ENCODE measurements around the gene CAMKK1.

CAMKK1 gene

GRCh38 chr17:3879591-3880417, 13.0 kb downstream of the CAMKK1 start:
- Histone ChIP-seq H3K36me3 (ENCODE audit: insufficient read depth, low read length) (no peaks in the 10 kb centered on the region), H3K9me3 (ENCODE audit: insufficient read depth, low read length, severe bottlenecking) (no peaks in the 10 kb centered on the region), H3K79me2 (ENCODE audit: insufficient read depth, low read length) (no peaks in the 10 kb centered on the region), H3K4me2 (ENCODE audit: insufficient read depth, low read length) (no peak overlapping the region), H4K20me1 (ENCODE audit: insufficient read depth, low read length) (no peaks in the 10 kb centered on the region; the same call in 1 of the 2 replicates), H3K4me3 (ENCODE audit: low read depth in 1 of 2, low read length in 2 of 2) (no peak overlapping the region), H3K9ac (ENCODE audit: low read depth, low read length) (no peak overlapping the region), H3K27me3 (ENCODE audit: insufficient read depth, low read length, poor library complexity) (no peaks in the 10 kb centered on the region), H3K27ac (ENCODE audit: low read length) (no peak overlapping the region), H3K4me1 (ENCODE audit: insufficient read depth, low read length) (no peaks in the 10 kb centered on the region), H2AFZ (ENCODE audit: low read depth, low read length) (no peak overlapping the region)
- ATAC-seq (ENCODE audit: insufficient read depth, low read depth) (no peak), DNase-seq (no peak)
- TF ChIP-seq EZH2 (IDR thresholded peaks at IDR 0.05; ENCODE audit: borderline replicate concordance, low read depth, low read length, severe bottlenecking): no peak
- TF ChIP-seq, protein P1, sequence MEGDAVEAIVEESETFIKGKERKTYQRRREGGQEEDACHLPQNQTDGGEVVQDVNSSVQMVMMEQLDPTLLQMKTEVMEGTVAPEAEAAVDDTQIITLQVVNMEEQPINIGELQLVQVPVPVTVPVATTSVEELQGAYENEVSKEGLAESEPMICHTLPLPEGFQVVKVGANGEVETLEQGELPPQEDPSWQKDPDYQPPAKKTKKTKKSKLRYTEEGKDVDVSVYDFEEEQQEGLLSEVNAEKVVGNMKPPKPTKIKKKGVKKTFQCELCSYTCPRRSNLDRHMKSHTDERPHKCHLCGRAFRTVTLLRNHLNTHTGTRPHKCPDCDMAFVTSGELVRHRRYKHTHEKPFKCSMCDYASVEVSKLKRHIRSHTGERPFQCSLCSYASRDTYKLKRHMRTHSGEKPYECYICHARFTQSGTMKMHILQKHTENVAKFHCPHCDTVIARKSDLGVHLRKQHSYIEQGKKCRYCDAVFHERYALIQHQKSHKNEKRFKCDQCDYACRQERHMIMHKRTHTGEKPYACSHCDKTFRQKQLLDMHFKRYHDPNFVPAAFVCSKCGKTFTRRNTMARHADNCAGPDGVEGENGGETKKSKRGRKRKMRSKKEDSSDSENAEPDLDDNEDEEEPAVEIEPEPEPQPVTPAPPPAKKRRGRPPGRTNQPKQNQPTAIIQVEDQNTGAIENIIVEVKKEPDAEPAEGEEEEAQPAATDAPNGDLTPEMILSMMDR (IDR thresholded peaks at IDR 0.05; ENCODE audit: borderline replicate concordance, extremely low read depth, low read length, poor library complexity, severe bottlenecking): no peak

GRCh38 chr17:3879186-3879585, 13.7 kb downstream of the CAMKK1 start:
- DNase-seq: no peak
- Histone ChIP-seq H3K36me3 (ENCODE audit: insufficient read depth, low read length) (no peaks in the 10 kb centered on the region), H3K9ac (ENCODE audit: low read depth, low read length) (no peak overlapping the region), H3K4me3 (ENCODE audit: low read depth in 1 of 2, low read length in 2 of 2) (no peak overlapping the region), H4K20me1 (ENCODE audit: insufficient read depth, low read length) (no peaks in the 10 kb centered on the region; the same call in 1 of the 2 replicates), H3K4me2 (ENCODE audit: insufficient read depth, low read length) (no peak overlapping the region), H3K27ac (ENCODE audit: low read length) (no peak overlapping the region), H2AFZ (ENCODE audit: low read depth, low read length) (no peak overlapping the region), H3K79me2 (ENCODE audit: insufficient read depth, low read length) (no peaks in the 10 kb centered on the region), H3K4me1 (ENCODE audit: insufficient read depth, low read length) (no peaks in the 10 kb centered on the region), H3K9me3 (ENCODE audit: insufficient read depth, low read length, severe bottlenecking) (no peaks in the 10 kb centered on the region), H3K27me3 (ENCODE audit: insufficient read depth, low read length, poor library complexity) (no peaks in the 10 kb centered on the region)
- ATAC-seq (ENCODE audit: insufficient read depth, low read depth): 0 out of 3 replicates have a peak, but pooled peaks have one; percentile 29
- no peak for TF ChIP-seq EZH2 (IDR thresholded peaks at IDR 0.05; ENCODE audit: borderline replicate concordance, low read depth, low read length, severe bottlenecking)
- TF ChIP-seq, protein P1 (IDR thresholded peaks at IDR 0.05; ENCODE audit: borderline replicate concordance, extremely low read depth, low read length, poor library complexity, severe bottlenecking): no peak

DNA sequence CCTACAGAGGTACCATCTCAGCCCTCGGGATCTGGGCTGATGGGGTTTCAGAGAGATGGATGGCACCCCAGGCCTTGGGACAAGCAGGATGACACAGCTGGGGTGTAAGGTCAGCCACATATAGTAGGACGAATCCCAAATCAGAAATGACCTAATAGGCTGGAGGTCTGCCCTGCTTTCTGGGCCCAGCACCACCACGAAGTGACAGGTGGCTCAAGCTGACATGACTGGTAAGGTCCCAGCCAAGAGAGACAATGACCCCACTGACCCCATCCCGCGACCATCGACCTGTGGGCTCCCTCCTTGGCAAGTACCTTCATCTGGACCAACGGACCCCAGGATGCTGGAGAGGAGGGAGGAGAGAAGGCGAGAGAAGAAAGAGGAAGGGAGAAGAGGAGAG, 15.6 kb downstream of the CAMKK1 start:
- no peak overlapping the region for H3K27ac ChIP-seq (ENCODE audit: low read length)
- no peak for TF ChIP-seq EZH2 (IDR thresholded peaks at IDR 0.05; ENCODE audit: borderline replicate concordance, low read depth, low read length, severe bottlenecking)
- TF ChIP-seq, protein P1 (IDR thresholded peaks at IDR 0.05; ENCODE audit: borderline replicate concordance, extremely low read depth, low read length, poor library complexity, severe bottlenecking): no peak
- no peak overlapping the region for H3K9ac ChIP-seq (ENCODE audit: low read depth, low read length)
- H2AFZ ChIP-seq (ENCODE audit: low read depth, low read length): no peak overlapping the region
- no peaks in the 10 kb centered on the region for H3K4me1 ChIP-seq (ENCODE audit: insufficient read depth, low read length)
- no peak overlapping the region for H3K4me2 ChIP-seq (ENCODE audit: insufficient read depth, low read length)
- ATAC-seq (ENCODE audit: insufficient read depth, low read depth): no peak
- no peaks in the 10 kb centered on the region for H3K9me3 ChIP-seq (ENCODE audit: insufficient read depth, low read length, severe bottlenecking)
- H3K36me3 ChIP-seq (ENCODE audit: insufficient read depth, low read length): peaks cover 4% of the 10 kb centered on the region; the same call in 1 of the 2 replicates
- H4K20me1 ChIP-seq (ENCODE audit: insufficient read depth, low read length): no peaks in the 10 kb centered on the region
- no peaks in the 10 kb centered on the region for H3K27me3 ChIP-seq (ENCODE audit: insufficient read depth, low read length, poor library complexity)
- DNase-seq: no peak
- no peak overlapping the region for H3K4me3 ChIP-seq (ENCODE audit: low read depth in 1 of 2, low read length in 2 of 2)
- no peaks in the 10 kb centered on the region for H3K79me2 ChIP-seq (ENCODE audit: insufficient read depth, low read length)

All from DND-41 (cell line).